DMS53 treated with DMSO at 0.1 percent for 48 hours (cell line): ENCODE data around the gene ZNF285.
A peak's percentile ranks its signal among the peaks of the same experiment; 100 is the strongest.
"Not testable (repeated sequence)": the region's sequence is repeated elsewhere in the genome, so short reads cannot be mapped to it uniquely, and the experiment has no call there.

Experiments used
- DNase-seq: peaks from one replicate; lab custom pipeline; 2025; ENCODE audit not compliant: unreplicated experiment; lab: John Stamatoyannopoulos, UW

Gene ZNF285

DNA sequence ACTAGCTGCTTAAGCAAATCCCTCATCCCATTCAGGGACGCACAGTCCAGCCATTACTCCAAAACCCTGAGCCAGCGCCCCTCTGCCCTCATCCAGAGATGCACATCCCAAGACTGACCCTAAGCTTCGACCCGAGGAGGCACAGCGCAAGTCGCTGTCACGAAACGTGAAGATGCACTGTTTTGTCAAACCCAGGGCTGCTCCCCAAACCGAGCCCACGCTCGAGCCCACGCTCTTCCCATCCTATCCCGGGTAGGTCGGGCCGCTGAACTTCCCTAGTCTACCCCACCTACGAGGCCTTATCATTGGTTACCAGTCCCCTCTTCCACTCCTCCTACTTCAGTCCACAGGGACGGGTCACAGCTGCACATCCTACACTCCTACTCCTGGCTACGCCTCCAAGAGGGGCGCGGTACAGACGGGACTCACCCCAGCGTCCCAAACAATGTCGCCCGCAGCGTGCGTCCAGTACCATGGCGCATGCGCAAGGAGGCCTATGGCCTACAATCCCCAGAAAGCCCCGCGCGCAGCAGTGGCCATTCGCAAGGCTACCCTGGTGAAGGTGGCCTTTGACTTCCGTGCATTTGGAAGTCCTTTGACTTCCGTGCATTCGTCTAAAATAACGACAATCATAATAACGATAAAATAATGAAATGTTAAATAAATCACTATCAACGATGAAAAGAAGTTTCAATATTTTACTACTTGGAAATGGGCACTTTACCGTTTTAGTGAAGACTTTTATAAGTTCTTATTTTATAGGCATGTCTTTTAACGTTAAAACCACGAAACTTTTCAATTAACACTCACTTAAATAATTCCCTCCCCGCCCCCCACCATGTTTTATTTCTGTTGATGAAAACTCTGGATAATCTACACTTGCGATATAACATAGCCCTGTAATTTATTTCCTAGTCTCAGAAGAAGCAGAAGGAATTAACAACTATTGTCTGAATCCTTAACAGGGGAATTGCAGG lies at the start of gene ZNF285:
Gene ZNF285 (minus strand): TSS at position 470 of the 977 bp plus-strand sequence. CDS start 4,395 bp downstream, outside the sequence.
- DNase-seq: no peak

DNA sequence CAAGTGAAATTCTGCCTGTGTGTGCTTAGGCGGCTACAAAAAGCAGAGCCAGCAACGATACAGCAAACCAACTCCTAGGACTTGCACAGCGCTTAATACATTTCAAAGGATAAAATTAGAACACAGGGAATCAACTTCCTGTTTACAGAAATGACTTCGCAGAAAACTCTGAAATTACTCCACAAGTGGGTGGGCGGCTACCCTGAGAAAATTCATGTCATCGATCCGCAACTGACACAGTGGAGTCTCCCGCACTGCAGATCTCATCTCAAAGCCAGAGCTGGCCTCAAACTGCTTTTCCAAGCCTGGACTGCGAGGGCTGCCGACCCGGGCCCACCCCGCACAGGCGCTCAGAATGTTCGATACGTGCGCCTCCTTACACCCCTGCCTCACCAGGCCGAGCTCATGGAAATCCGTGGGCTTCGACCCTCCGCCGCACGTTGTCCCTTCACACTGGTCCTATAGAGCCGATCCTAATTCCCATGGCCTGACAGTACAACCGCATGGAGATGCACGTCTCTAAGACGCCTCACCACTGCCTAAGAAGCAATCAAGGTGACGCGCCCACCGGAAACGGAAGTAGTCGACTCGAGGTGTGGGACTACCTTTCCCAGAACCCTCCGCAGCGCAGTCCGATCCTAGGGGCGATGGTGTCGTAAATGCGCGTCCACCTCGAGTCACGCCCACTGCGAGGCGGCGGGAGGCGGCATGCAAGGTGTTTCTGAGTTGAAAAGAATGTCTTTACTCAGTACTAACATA lies 46.7 kb upstream of the ZNF285 start, which contains the start of gene ZNF229:
Gene ZNF229 (minus strand): TSS at position 557 of the 759 bp plus-strand sequence. CDS start 5,625 bp downstream, outside the sequence.
- DNase-seq: peak; percentile 83

GRCh38 chr19:44438441-44438840 lies 37.0 kb upstream of the ZNF285 start:
- DNase-seq: no peak

GRCh38 chr19:44435441-44435840 lies 34.0 kb upstream of the ZNF285 start:
- DNase-seq: no peak

DNA sequence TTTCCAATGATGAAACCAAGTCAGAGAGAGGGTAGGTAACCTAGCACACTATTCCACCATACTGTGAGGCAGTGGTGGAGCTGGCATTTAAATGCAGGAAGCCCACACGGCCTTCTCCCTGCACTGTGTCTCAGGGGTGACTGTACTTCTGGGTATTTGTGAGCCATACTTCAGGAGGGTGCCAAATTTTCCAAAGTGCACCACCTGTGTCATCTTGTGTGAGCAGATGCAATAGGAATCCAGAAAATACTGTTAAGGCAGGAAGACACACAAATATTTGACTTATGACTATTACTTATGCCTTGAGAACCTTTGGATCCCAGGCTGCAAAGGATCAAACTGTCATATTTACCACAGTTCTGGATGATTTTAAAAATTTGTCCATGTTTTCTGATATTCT lies 29.5 kb upstream of the ZNF285 start:
- no peak for DNase-seq

GRCh38 chr19:44415553-44415952 lies 14.1 kb upstream of the ZNF285 start:
- DNase-seq: not testable (repeated sequence)

DNA sequence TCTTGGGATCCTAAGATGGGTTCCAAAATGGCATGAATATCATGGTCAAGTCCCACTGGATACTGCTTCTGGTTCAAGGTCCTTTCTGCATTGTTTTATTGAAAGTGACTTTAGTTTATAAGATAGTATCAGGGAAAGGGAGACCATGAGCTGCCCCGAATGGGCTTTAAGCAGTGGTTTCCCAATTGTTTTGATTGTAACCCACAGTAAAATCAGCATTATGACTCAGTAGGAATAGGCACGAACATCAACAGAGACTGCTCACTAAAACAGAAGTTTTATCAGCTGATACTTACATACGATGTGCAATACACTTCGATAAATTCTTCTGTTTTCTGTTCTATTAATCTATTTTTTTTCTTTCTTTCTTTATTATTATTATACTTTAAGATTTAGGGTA lies 12.1 kb downstream of the ZNF285 start:
- not testable (repeated sequence) for DNase-seq

GRCh38 chr19:44374789-44375188 lies 26.6 kb downstream of the ZNF285 start:
- DNase-seq: no peak

- DNase-seq: no peak
Observed at GRCh38 chr19:44371815-44372480, 29.5 kb downstream of the ZNF285 start.

DNA sequence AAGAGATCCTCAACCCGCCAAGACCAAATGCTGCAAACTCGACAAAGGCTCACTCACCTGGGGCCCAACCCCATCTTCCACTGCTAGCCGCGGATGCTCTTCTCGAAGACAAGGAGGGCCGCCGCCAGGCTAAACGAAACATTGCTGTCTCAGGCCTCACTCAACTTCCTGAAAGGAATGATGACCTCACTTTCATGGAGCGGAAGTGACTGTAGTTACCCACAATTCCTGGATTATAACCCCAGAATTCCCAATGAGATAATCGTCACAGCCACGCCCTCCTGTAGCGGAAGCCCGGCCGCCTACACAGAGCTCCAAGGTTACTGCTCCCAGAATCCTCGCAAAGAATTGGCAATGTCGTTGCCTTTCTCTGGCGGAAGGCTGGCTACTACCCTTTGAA lies 34.4 kb downstream of the ZNF285 start:
- peak; percentile 39 for DNase-seq

DNA sequence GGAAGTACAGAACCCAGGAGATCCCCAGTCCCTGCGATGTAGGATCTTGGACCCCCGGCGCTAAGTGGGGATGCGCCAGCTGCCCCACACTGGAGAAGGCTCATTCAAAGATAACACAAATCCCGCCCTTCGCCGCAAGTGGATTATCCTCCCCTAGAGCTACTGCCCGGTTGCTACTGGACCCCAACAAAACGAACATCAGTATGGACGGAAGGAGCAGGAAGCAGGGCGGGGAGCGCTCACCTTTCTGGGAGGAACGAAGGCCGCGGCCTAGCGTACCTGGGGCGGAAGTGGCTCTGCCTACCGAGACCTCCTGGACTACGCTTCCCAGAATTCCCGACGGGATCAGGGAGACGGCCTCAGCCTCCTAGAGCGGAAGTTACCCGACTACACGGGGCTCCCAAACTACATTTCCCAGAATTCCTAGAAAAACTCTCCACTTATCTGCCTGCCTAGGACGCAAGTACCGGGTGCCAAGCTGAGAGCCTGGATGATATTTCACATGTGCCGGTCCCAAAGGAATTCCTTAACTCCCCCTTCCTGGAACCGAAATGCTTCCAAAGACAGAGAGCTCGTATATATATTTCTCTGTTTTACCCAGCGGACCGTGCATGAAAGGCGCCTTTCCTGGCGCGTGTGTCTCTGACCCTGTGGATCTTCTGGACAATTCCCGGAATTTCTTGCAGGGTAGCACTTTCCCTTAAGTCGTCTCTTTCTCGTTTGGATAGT lies 44.9 kb downstream of the ZNF285 start, which contains the start of gene ZNF112:
Gene ZNF112 (minus strand): TSS at position 298 of the 729 bp plus-strand sequence. CDS start 16,141 bp downstream, outside the sequence.
- DNase-seq: peak; percentile 93

DNA sequence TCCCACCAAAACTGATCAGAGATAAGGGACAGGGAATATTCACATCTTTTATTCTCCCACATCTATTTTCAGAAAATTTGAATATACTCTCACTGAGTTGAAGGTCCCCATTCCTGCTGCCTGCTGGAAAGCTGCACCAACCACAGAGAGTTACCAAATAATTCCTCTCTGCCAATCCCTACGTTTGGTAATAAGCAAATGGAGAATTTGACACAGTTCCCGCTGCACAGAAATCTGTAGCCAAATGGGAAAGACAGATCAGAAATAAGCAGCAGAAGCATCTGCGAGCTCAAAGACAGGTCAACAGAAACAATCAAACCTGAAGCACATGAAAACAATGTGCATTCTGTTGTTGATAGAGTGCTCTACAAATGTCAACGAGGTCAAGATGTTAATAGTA lies 54.9 kb downstream of the ZNF285 start:
- DNase-seq: no peak

DNA sequence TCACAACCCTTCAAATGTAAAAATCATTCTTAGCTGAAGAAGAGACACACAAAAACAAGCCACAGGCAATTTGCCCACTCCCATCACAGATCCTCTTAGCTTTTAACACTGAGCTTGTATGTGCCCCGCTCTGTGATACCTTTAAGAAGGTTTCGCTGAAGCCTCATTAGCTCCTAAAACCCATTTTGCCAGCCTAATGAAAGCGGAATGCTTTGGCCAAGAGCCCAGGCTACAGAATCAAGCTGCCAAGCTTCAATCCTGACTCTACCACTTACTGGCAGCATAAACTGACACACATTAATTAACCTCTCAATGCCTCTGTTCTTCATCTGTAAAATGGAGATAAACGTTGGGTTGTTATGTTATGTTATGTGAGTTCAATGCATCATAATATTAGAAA lies 55.4 kb downstream of the ZNF285 start:
- DNase-seq: no peak

DNA sequence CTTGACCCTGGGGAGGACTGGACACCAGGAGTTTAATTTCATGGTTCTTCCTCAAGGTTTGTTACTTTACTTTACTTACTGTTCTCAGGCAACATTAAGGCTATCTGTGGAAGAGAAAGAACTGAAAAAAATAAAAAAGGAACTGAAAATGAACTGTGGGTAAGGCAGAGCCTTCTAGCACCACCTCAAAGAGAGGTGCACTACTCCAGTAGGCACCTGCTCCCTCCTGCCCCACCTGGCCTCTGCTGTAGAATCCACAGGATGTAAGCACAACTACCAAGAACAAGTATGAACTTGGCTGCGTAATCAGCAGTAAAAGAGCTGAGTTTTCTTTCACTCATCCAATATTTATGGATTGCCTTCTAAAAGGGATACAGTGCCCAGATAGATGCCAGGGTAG lies 57.2 kb downstream of the ZNF285 start:
- DNase-seq: no peak

- no peak for DNase-seq
Observed at GRCh38 chr19:44341794-44342193, 59.6 kb downstream of the ZNF285 start.

- DNase-seq: not testable (repeated sequence)
Observed at GRCh38 chr19:44334639-44335038, 66.8 kb downstream of the ZNF285 start.
